BLaER1 treated with 17β-estradiol and CSF1 and Interleukin-3, amounts not matched to agents 10 nM and 100 nM (cell line): ENCODE results near the gene RAB4B.
"Not testable (repeated sequence)": the region's sequence is repeated elsewhere in the genome, so short reads cannot be mapped to it uniquely, and the experiment has no call there.

Source experiments
- H3K27ac ChIP-seq, 11 experiments: shearing (Covaris generic); formaldehyde crosslinking; 2 replicates each; pipeline ENCODE4 v1.8.1; 2022
- H3K27me3 ChIP-seq, 11 experiments: shearing (Covaris generic); formaldehyde crosslinking; 2 replicates each; pipeline ENCODE4 v1.8.1; 2022
- H3K36me3 ChIP-seq, 11 experiments: shearing (Covaris generic); formaldehyde crosslinking; 2 replicates each; pipeline ENCODE4 v1.8.1; 2022
- H3K4me1 ChIP-seq, 10 experiments: shearing (Covaris generic); formaldehyde crosslinking; 2 replicates each; pipeline ENCODE4 v1.8.1; 2022
- H3K4me2 ChIP-seq, 11 experiments: shearing (Covaris generic); formaldehyde crosslinking; 2 replicates each; pipeline ENCODE4 v1.8.1; 2022
- H3K4me3 ChIP-seq, 10 experiments: shearing (Covaris generic); formaldehyde crosslinking; 2 replicates each; pipeline ENCODE4 v1.8.1; 2022
- H3K9ac ChIP-seq, 11 experiments: shearing (Covaris generic); formaldehyde crosslinking; 2 replicates each; pipeline ENCODE4 v1.8.1; 2022
- H3K9me3 ChIP-seq, 11 experiments: shearing (Covaris generic); formaldehyde crosslinking; replicated peaks in 1 of 11; 2 replicates each; pipeline ENCODE4 v1.8.1; 2022
- H4K20me1 ChIP-seq, 11 experiments: shearing (Covaris generic); formaldehyde crosslinking; 2 replicates each; pipeline ENCODE4 v1.8.1; 2022
- Cebpa-rat ChIP-seq, 11 experiments: shearing (Covaris generic); IDR thresholded peaks; 2 replicates each; pipeline ENCODE4 v1.8.1; 2022

Gene RAB4B

GRCh38 chr19:40831502-40832430, 53.7 kb downstream of the RAB4B start:
- Histone ChIP-seq H3K4me2 (no peak overlapping the region), H3K36me3 (peaks cover 0 to 37% (median 12%) of the 10 kb centered on the region in 11 experiments; a peak in 13 of 22 replicates), H3K4me1 (peaks cover 0 to 4% (median 0%) of the 10 kb centered on the region in 10 experiments; a peak in 2 of 20 replicates), H3K27ac (no peak overlapping the region), H4K20me1 (no peaks in the 10 kb centered on the region), H3K27me3 (no peaks in the 10 kb centered on the region), H3K9me3 (0 out of 22 replicates have a peak, but pooled peaks cover 0 to 6% (median 0%) of the 10 kb centered on the region in 11 experiments), H3K4me3 (no peak overlapping the region), H3K9ac (no peak overlapping the region)
- TF ChIP-seq Cebpa-rat (IDR thresholded peaks at IDR 0.05), result no peak

DNA sequence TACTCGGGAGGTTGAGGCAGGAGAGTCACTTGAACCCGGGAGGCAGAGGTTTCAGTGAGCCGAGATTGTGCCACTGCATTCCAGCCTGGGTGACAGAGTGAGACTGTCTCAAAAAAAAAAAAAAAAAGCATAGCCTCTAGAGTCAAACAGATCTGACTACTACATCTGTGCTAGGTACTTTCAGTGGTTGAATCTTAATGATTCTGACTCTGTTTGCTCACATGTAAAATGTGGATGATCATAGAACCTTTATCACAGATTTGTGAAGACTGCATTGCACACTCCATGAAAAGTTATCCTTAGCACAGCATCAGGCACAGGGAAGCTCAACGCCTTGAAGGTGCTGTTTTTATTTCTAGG, 54.4 kb downstream of the RAB4B start:
- peaks cover 0 to 30% (median 7%) of the 10 kb centered on the region in 11 experiments; a peak in 13 of 22 replicates for H3K36me3 ChIP-seq
- H3K27ac ChIP-seq, H3K4me3 ChIP-seq, H3K4me1 ChIP-seq, H3K4me2 ChIP-seq, H3K27me3 ChIP-seq, H3K9ac ChIP-seq, H3K9me3 ChIP-seq, H4K20me1 ChIP-seq: not testable (repeated sequence)

GRCh38 chr19:40833728-40834533, 55.9 kb downstream of the RAB4B start:
- H3K27me3 ChIP-seq, H3K4me2 ChIP-seq, H3K27ac ChIP-seq: not testable (repeated sequence)

GRCh38 chr19:40836754-40837429, 58.8 kb downstream of the RAB4B start:
- Histone ChIP-seq H3K4me1 (peaks cover 0 to 4% (median 0%) of the 10 kb centered on the region in 10 experiments; a peak in 2 of 20 replicates), H3K27me3 (no peaks in the 10 kb centered on the region), H3K9ac (no peak overlapping the region), H4K20me1 (no peaks in the 10 kb centered on the region), H3K27ac (no peak overlapping the region), H3K4me3 (no peak overlapping the region), H3K4me2 (no peak overlapping the region), H3K36me3 (no peaks in the 10 kb centered on the region), H3K9me3 (no peaks in the 10 kb centered on the region)
- TF ChIP-seq Cebpa-rat (IDR thresholded peaks at IDR 0.05), result 0 out of 22 replicates have a peak, but pooled peaks of 1 of the 11 experiments have one; percentile 10

More at GRCh38 chr19:40833728-40834533, 55.9 kb downstream of the RAB4B start:
- not testable (repeated sequence) for H3K9me3 ChIP-seq, H3K4me1 ChIP-seq, H3K4me3 ChIP-seq, H3K9ac ChIP-seq, H4K20me1 ChIP-seq
- H3K36me3 ChIP-seq, result peaks cover 0 to 15% (median 0%) of the 10 kb centered on the region in 11 experiments; a peak in 5 of 22 replicates

- not testable (repeated sequence) for H3K9ac ChIP-seq, H3K4me1 ChIP-seq, H3K27ac ChIP-seq, H3K36me3 ChIP-seq, H3K9me3 ChIP-seq, H3K4me3 ChIP-seq, H4K20me1 ChIP-seq, H3K27me3 ChIP-seq, H3K4me2 ChIP-seq
These were observed 60.4 kb downstream of the RAB4B start for GRCh38 chr19:40838477-40838876.

DNA sequence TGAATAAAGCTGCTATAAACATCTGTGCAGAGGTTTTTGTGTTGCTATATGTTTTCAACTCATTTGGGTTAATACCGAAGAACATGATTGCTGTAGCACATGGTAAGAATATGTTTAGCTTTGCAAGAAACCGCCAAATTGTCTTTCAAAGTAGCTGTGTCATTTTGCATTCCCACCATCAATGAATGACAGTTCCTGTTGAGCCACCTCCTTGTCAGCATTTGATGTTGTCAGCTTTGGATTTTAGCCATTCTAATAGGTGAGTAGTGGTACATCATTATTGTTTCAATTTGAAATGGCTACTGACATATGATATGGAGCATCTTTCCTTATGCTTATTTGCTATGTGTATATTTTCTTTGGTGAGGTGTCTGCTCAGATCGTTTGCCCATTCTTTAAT, 64.0 kb downstream of the RAB4B start:
- not testable (repeated sequence) for H4K20me1 ChIP-seq, H3K36me3 ChIP-seq, H3K4me1 ChIP-seq, H3K27me3 ChIP-seq, H3K9me3 ChIP-seq, H3K4me2 ChIP-seq, H3K4me3 ChIP-seq, H3K27ac ChIP-seq, H3K9ac ChIP-seq

DNA sequence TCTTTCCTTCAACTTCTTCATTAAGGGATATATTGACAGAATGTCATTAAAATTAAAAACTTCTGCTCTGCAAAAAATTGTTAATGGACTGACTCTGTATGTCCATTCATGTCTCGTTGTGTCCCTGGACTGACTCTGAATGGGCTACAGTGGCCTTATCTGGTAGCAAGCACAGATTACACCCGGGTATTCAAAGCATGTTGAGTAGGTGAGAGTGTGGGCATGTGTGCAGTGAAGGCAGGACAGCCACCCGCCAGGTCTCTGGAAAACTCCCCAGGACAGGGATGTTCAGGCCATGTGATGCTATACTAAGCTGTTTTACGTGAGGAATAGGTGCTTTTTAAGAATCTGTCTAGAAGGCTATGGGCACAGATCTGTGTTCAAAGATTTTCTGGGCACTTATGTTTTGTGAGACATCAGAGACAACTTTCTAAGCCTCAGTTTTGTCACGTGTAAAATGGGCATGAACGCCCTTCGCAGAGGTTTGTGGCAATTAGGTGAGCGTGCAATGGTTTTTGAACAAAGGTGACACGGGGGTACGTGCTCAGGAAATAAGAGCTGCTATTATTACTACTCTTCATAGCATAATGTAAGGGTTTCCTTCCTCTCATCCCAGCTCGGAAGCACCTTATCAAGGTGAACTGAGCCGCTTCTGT, 65.1 kb downstream of the RAB4B start:
- not testable (repeated sequence) for H4K20me1 ChIP-seq, H3K4me1 ChIP-seq, H3K27me3 ChIP-seq, H3K9me3 ChIP-seq, H3K36me3 ChIP-seq
- Histone ChIP-seq H3K27ac (peak overlapping the region in 6 of 11 experiments; percentile 5 to 53 (median 32); a peak in 5 of 22 replicates), H3K9ac (peak overlapping the region in 4 of 11 experiments; percentile 30 to 42 (median 39); a peak in 2 of 22 replicates), H3K4me2 (peak overlapping the region; percentile 55 to 82 (median 69)), H3K4me3 (peak overlapping the region in 8 of 10 experiments; percentile 32 to 58 (median 42); a peak in 12 of 20 replicates)

GRCh38 chr19:40843653-40844052, 65.6 kb downstream of the RAB4B start:
- H4K20me1 ChIP-seq, H3K36me3 ChIP-seq, H3K9me3 ChIP-seq, H3K27me3 ChIP-seq, H3K4me1 ChIP-seq: not testable (repeated sequence)
- peak overlapping the region in 4 of 11 experiments; percentile 30 to 42 (median 39); a peak in 2 of 22 replicates for H3K9ac ChIP-seq
- peak overlapping the region in 8 of 10 experiments; percentile 32 to 58 (median 42); a peak in 12 of 20 replicates for H3K4me3 ChIP-seq
- peak overlapping the region; percentile 55 to 82 (median 69) for H3K4me2 ChIP-seq
- H3K27ac ChIP-seq, result peak overlapping the region in 6 of 11 experiments; percentile 5 to 53 (median 32); a peak in 5 of 22 replicates
